ENCODE data around the gene HAPLN1.

Gene HAPLN1

DNA sequence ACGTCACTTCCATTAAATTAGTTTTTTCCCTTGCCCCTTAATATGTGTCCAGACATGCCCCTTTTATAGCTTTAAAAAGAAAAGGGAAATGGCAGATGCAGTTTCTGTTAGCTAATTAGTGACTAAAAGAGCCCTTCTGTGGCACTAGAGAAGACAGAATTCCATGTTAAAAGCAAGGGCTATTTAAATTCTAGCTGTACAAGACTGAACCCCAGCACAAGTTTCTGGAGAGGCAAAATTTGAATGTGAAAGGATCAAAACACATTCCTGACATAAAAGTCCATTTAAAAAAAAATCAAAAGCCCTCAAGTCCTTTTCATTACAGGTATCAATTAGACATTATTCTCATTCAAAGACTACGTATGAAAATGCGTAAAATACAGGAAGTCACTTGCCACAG, 78.7 kb downstream of the HAPLN1 start:
- DNase-seq (ENCODE audit: low read depth, low spot score), result no peak

DNA sequence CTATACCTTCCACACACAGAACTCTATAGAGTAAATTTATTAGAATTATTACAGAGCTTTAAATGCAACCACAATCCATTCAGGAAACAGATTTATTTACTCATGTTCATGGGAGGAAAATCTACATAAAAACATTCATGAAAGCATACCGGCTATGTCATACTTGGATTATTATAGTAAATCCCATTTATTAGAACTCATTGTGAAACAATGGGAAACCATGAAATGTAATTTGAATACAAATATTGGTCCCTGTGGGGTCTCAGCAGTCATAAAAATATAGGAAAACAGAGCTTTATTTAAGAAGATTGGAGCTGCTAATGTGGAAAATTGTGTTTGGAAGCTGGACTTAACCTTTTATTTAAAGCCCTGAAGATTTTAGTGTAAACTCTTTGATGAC, 80.7 kb downstream of the HAPLN1 start:
- no peak for DNase-seq (ENCODE audit: low read depth, low spot score)

DNA sequence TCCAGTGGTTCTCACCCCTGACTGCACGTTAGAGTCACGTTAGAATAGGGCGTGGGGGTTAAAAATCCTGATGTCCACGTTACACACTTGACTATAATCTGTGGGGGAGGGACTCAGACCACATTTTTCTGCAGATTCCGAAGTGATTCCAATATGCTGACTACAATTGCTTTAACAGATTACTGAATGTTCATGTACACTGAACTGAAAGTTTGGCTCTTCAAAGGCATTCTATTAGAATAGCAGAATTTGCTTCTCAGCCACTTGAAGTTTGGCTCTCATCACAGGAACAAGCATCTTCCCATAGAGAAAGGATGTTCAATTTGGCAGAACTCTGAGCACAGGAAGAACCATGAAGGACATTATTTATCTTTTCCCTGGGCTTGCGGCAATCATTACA, 84.5 kb downstream of the HAPLN1 start:
- DNase-seq (ENCODE audit: low read depth, low spot score), result no peak

DNA sequence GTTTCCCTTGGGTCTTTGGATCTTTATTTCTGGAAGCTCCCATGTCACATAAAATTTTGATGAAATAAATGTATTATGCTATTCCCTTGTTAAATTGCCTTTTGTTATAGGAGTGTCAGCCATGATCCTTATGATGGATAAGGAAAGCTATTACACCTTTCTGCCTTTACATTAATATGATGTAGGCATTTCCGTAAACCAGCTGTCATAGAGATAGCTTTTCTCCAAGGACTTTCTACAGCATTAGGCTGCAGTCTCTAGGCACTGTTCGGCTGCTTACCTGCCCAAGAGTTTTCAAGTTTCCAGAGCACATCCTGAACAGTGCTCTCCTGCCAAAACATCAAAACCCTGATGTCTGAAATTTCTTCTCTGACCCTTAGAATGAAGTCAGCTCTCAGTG, 87.4 kb downstream of the HAPLN1 start:
- no peak for DNase-seq (ENCODE audit: low read depth, low spot score)

DNA sequence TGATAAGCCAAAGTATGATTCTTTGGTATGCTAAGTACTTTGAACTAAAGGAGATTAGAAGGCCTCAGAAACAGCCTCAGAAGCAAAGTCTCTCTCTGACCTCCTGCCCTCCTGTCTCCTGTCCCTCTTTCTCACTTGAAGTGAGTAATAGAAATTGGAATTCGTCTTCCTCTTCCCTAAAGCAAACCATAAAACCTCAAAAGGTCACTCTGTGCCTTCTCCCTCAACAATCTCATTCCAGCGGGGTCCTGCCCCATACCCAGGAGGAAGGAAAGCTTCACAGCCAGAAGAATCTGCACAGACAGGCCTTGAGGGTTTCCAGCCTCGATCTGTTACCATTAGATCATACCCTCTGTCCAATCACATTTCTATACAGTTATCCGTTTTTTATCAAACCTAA, 87.8 kb downstream of the HAPLN1 start:
- peak; percentile 13 for DNase-seq (ENCODE audit: low read depth, low spot score)

DNA sequence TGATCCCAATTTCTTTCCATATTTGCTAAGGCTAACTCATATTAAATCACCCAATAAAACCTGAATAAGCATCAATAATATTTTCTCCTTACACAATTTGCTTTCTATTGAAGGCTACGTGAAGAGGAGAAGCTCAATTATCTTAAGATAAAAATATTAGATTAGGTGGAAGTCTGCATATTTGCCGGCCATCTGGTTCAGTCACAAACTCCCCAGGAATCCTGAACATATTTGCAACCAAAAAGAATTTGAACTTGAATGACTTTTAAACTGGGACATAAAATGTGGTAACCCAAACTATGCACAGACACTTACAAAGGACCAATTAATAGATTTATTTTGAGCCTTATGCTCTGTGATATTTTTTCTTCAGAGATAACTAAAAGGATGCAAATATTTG, 92.3 kb downstream of the HAPLN1 start:
- DNase-seq (ENCODE audit: low read depth, low spot score), result no peak

DNA sequence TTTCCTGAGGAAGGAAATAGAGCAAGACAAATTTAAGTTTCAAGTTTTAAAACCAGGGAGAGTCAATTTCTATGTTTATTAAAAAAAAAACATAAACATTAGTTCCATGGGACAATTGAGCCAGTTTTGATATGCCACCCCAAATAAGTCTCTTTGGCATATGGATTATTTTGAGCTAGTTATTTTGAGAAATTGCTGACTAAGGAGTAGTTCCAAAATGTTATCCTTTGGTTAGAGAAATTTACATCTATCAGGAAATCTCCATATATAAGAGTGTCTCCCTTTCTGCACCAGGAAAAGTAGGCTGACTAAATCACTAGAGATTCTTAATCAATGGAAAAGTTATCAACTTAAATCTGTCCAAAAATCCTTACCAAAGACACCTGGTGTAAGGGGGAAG, 105.8 kb downstream of the HAPLN1 start:
- no peak for DNase-seq (ENCODE audit: low read depth, low spot score)

DNA sequence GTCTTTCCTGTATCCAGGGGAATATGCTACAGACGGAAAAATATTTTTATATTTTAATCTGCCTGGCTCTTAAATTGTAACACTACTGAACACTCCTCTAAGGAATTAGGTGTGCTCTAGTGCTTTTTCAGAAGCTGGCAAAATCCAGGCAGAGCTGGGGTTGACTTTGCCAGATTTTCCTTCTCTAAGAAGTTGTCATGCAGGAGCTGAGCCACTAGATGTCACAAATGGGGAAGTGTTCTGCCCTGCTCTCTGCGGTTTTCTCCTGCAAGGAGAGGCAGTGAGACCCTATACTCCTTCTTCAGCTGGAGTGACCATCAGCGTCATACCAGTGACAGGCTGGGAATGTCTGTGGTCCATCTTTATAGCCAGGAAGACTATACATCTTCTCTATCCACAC, 112.5 kb downstream of the HAPLN1 start:
- no peak for DNase-seq (ENCODE audit: low read depth, low spot score)

DNA sequence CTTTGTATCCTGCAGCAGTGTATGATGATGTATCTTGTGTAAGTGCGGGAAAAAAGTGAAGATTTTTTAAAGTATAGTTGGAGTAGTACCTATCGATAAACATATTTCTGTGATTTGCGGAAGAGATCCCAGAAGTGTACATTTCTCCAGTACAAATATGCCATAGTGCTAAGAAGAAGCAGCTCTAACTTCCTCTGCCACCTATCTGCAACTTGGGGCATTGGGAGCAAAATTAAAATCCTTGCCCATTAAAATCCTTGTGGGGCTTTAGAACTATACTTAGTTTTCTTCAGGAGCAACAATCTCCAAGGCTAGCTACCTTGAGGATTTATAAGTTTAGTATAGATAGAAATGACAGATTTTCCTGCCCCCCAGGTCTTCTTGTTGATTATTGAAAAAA, 125.4 kb downstream of the HAPLN1 start:
- no peak for DNase-seq (ENCODE audit: low read depth, low spot score)

DNA sequence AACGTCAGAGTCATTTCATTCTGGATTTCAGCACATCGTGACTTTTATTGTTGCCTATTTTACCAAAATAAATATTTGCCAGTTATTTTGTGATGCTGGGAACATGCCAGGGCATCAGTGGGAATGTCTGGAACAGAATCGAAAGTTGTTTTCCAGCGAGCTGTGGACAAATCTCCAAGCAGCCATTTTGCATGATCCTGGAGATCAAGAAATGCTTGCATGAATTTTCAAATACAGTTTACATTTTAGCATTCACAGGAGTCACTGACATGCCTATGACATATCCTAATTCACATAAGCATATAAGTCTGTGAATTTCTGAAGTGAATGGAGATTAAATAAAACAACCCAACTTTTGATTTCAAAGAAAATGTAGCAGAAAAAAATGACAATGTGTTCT, 129.7 kb downstream of the HAPLN1 start:
- no peak for DNase-seq (ENCODE audit: low read depth, low spot score)

DNA sequence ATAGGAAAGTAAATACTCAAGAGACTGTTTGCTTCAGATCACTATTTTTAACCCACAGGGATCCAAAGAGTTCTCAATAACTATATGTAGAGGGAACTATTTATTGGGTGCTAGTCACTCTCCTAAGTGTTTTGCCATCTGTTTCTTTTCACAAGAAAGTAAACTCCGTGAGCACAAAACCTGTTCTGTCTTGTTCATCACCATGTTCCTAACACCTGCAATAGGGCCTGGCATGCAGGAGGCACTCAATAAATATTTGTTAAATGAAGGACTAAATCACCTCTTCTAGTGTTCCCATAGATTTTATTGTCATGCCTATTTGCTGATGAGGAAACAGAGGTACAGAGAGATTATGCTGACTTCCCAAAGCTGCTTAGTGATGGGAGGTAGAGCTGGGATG, 130.9 kb downstream of the HAPLN1 start:
- DNase-seq (ENCODE audit: low read depth, low spot score), result no peak
